ENCODE results near the gene ZNF611.
"Not testable (repeated sequence)": the region's sequence is repeated elsewhere in the genome, so short reads cannot be mapped to it uniquely, and the experiment has no call there.

ZNF611 gene

DNA sequence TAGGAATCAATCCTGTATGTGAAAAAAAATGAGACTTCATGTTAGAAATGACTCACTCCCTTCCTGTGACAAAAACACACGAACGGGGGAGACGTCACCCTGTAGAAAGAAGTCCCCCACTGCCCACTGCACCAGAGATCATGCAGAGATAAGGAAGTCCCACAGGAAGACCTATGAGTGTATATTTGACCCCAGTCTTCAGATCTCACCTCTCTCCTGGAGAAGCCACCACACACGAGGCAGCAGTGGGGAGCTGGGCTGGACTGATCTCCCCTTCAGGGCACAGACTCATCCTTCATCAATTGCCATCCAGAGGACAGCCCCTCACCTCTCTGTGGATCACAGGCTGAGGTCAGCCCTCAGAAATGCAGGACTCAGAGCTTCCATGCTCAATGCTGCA, 18.9 kb downstream of the ZNF611 start:
- DNase-seq: not testable (repeated sequence)

DNA sequence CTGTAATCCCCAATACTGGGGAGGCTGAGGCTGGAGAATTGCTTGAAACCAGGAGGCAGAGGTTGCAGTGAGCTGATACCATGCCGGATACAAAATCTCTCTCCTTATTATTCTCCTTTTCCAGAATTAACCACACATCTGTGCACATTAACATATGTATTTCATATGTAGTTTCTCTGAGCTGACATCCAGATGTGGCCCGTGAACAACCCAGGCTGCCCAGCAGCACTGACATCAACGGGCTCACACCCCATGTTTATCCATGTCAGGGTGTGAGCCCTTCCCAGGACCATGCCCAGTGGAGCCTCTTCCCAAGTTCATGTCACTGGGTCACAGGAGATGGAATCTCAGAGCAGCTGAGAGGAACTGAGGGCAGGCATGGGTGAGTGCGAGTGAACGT, 19.5 kb downstream of the ZNF611 start:
- DNase-seq: not testable (repeated sequence)

DNA sequence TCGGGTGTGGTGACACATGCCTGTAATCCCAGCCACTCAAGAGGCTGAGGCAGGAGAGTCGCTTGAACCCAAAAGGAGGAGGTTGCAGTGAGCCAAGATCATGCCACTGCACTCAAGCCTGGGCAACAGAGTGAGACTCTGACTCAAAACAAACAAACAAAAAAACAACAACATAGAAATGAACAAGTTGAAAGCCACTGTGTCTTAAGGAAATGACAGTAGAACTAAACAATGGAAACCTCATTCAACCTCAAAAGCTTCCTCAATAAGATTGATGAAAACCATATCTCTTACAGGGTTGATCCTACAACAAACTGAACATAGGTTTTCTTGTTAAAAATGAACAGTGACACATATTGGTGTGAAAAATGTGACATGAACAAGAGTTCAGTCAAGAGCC, 21.8 kb downstream of the ZNF611 start:
- DNase-seq: not testable (repeated sequence)

DNA sequence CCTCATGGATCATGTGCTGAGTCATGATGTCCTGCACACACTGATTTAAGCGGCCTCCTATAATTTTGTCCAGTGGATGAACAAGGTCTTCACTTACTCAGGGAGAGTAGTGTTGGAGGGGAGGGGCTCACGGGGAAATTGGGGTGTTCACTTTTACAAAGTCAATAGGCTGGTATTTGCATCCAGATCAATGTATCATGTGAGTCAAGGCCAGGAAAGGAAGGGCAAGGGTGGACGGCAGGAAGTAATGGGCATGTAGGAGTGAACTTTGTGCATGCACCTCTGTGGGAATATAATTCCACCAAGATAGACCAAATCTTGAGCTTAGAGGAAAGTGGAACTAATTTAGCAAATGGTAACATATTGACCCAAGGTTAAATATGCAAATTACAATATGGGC, 23.2 kb downstream of the ZNF611 start:
- not testable (repeated sequence) for DNase-seq

DNA sequence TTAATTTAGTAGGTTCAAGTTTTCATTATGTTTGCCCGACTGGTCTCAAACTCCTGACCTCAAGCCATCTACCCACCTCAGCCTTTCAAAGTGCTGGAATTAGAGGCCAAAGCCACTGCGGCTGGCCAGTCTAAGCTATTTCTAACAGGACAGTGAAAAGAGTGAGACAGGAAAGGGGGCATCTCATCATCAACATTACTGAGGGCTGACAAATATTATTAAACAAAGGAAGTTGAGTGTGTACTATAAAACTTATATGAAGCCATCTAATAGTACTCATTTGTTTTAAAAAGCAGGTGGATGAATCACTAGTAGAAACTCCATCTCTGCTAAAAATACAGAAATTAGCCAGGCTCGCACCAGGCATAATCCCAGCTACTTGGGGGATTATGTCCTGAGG, 24.3 kb downstream of the ZNF611 start:
- no peak for DNase-seq

DNA sequence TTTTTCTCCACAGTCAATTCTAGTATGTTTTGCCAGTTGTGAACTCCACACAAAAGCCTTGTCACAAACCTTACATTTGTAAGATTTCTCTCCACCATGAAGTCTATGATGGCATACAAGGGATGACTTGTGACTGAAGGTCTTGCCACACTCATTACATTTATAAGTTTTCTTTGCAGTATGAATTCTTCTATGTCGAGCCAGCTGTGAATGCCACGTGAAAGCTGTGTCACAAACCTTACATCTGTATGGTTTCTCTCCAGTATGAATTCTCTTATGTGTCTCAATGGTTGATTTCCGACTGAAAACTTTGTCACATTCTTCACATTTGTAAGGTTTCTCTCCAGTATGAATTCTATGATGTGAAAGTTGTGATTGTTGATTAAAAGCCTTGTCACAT, 29.2 kb downstream of the ZNF611 start:
- DNase-seq: not testable (repeated sequence)

DNA sequence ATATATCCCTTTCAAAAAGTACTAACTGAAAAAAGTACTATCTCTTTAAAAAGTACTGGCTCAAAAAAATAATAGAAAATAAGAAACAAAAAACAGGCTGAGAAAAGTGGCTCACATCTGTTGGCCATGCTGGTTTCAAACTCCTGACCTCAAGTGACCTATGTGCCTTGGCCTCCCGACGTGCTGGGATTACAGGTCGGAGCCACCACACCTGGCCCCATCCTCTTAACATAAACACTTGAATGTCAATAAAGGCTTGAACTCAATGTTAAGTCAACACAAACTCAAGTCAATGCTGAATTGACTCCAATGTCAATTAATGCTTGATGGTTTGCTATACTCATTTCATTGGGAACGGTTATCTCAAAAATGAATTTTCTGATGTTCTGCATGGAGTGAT, 30.9 kb downstream of the ZNF611 start:
- no peak for DNase-seq

DNA sequence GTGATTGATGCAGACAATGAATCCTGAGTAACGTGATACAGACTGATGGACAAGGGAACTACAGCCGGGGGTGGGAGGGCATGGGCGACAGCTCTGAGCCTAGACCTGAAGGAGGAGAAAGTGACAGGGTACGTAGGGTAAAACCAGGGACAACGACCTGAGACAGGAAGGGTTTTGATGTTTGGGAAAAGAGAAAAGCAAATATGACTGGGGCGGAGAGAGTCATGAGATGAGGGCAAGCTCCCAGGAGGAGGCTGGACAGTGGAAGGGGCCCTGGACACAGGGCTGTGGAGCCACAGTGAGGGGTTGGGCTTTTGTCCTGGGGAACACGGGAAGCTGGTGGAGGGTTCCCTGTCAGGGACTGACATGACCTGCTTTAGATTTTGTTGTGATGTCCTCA, 34.2 kb downstream of the ZNF611 start:
- DNase-seq: no peak

DNA sequence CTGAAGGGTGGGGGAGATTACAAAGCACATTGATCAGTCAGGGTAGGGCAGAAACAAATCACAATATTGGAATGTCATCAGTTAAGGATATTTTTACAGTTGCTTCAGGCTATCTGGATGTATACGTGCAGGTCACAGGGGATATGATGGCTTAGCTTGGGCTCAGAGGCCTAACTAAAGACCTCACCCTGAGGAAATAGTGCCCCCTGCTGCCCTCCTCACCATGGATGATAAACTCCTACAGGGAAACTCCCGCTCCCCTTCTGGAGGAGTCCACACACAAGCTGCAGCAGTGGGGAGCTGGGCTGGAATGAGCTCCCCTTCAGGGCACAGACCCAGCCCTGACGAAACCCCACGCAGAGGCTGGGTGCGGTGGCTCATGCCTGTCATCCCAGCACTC, 35.3 kb downstream of the ZNF611 start:
- not testable (repeated sequence) for DNase-seq

DNA sequence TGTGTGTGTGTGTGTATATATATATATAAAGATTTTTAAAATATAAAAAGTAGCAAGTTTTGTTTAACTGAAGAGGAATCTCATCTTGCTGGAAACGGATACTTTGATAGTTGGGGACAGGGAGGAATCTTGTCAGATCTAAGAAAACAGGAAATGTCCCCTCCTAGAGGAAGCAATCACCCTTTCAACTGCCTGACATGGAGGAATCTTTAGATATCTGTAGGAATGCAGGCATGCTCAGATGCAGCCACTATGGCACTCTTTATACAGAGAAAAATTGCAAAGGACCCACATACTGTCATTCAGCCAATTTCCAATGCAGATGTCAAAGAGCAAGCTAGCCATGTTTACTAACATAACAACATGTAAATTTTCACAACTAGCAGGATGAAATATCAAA, 38.8 kb downstream of the ZNF611 start:
- DNase-seq: no peak

DNA sequence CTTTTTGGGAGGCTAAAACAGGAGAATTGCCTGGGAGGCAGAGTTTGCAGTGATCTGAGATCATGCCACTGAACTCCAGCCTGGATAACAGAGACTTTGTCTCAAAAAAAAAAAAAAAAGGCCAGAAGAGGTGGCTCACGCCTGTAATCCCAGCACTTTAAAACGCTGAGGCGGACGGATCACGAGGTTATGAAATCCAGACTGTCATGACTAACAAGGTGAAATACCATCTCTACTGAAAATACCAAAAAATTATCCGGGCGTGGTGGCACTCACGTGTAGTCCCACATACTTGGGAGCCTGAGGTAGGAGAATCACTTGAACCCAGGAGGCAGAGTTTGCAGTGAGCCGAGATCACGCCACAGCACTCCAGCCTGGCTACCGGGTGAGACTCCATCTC, 39.9 kb downstream of the ZNF611 start:
- DNase-seq: no peak

DNA sequence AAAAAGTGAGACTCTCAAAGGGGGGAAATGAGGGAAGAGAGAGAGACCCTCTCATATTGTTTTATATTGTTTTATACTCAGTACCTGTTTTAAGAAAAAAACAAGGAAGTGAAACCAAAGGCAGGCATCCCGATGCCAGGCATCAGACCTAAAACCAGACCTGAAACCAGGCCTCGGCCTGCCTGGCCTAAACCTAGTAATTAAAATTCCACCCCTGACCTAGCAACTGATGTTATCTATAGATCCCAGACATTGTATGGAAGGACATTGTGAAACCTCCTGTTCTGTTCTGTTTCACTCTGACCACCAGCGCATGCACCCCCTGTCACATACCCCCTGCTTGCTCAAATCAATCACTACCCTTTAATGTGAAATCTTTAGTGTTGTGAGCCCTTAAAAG, 40.6 kb downstream of the ZNF611 start:
- not testable (repeated sequence) for DNase-seq

DNA sequence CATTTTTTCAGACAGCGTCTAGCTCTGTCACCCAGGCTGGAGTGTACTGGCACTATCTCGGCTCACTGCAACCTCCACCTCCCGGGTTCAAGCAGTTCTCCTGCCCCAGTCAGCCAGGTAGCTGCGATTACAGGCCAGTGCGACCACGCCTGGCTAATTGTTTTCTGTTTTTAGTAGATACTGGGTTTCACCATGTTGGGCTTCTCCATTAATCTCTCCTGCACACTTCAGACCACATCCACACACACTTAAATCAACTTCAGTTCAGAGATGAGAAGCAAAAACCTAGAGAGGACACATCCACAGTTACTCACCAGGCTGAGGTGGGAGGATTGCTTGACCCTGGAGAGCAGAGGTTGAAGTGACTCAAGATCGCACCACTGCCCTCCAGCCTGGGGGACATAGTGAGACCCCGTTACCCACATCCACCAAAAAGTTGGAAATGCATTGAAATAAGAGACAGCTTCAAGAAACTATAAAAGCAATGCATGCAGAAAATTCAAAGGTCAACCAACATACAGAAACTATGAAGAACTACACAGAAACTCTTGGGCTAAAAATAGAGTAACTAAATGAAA, 42.3 kb downstream of the ZNF611 start:
- no peak for DNase-seq

DNA sequence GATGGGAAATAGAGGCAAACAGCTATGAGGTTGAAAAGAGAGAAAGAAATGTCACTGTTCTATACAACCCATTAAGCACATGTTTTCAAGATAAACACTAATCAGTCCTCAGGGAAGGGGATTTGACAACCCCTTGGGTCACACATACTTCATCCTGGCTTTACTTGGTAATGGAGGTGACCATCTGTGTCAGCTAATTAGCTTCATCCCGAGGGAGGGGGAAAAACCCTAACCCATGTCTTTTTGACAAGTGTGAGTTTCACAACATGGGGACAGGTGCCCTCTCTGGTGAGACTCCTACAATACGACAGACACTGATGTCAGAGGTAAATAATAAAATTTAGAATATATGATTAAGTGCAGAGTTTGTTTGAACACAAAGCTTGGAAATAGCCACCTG, 43.1 kb downstream of the ZNF611 start:
- DNase-seq: no peak

DNA sequence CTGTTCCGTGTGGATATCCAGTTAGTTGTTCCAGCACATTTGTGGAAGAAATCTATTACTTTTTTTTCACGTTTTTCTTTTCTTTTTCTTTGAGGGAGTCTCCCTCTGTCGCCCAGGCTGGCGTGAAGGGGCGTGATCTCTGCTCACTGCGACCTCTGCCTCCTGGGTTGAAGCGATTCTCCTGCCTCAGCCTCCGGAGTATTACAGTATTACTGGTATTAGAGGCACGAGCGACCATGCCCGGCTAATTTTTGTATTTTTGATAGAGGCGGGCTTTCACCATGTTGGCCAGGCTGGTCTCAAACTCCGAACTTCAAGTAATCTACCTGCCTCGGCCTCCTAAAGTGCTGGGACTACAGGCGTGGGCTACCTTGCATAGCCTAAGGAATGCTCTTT, 43.6 kb downstream of the ZNF611 start:
- no peak for DNase-seq

DNA sequence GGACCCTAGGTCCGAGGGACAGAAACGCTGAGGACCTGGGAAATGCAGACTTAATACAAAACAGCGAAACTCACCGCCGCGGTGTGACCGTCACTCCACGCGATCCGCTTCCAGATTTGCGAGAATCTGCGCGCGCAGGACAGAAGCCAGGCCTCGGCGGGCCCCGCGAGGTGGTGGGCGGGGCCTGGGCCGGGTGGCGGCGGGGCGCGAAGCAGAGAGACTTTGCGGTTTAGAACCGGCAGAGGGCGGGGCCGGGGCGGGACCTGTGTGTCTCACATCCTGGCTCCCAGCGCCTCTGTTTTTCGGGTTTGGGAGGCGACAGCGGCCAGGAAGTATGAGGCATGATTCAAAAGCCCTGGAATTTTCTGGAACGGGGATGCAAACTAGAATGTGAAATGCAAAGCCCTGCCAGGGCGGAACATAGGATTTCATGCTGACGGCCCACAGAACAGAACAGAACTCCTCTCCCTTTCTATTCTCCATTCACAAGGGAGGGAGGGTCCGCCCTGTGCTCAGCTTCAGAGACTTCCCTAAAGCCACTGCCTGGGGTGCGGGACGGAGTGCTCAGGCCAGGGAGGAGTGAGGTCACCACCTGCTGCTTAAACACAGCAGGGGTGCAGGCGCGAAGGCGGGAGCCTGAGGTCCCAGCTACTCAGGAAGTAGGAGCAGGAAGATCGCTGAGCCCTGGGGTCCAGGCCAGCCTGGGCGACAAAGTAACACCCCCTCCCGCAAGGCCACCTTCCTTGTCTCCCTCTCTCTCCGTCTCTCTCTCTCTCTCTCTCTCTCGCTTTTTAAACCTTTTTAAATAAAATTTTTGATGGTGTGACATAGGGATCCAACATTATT, 44.3 kb downstream of the ZNF611 start:
- peak; percentile 26 for DNase-seq

DNA sequence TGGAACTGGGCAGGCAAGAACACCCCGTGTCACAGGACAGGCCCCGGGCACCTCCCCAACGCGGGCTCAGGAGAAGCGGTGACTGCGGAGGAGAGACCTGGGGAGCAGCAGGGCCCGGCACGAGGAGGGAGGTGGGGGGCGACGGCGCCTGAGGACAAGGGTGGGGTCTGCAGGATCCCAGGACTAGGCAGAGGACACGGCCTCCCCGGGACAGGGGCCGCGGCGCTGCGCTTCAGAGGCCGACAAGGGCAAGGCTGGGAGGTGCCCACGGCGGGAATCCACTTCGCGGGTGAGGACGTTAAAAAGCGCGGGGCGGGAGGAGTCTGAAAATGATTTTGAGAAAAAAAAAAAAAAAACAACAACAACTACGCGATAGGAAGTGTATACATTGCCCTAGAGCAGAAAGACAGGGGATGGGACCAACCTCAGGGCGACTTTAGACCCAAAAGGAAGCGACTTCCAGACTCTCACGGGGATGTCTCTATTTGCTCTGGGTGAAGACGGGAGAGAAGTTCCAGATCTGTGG, 44.9 kb downstream of the ZNF611 start:
- no peak for DNase-seq

DNA sequence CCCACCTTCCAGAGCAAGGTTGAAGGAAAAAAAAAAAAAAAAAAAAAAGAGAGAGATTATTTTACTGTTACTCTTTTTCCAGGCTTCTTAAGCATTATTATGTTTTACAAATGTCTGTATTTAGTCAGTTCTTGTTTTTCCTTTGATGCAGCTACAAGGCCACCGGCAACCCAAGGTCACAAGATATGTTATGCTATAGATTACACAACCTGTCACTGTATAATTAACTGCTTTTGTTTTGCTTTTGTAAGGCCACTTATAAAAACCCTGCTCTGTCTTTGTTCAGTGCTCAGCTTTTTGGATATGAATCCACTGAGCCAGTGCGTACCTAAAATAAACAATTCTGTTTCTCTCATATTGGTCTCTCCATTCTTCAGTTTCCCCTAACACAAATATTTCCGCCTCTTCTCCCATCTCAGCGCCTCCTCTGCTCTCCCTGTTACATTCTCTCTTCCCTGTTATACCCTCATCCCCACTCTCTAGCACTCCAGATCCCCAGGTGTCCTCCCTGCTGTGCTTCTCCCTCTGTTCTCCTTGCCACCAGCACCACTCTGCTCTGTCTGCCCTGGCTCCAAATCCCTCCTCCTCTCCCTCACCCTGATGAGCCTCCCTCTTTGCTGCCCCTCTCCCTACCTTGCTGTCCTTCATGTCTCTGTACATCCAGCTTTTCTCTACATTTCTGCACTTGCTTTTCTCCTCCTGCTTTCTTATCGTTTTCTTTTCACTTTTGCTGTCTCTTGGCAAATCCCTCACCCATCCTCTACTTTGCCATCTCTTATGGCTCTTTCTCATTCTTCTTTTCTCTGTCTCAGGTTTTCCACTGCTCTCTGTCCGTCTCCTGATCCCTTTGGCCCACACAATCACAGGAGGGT, 45.7 kb downstream of the ZNF611 start:
- DNase-seq: not testable (repeated sequence)

DNA sequence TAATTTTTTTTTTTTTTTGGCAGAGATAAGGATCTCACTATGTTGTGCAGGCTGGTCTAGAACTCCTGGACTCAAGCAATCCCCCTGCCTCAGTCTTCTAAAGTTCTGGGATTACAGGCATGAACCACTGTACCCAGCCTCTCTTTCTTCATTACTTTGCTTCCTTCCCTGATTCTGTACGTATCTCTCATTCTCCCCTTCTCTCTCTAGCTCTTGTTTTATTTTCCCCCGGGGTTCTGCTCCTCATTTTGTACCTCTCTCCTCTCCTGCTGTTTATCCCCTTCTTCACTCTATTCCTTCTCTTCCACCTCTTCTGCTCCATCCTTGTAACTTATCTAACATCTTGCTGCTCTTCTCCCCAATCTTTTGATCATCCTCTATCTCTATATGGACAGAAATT, 46.5 kb downstream of the ZNF611 start:
- DNase-seq: no peak

DNA sequence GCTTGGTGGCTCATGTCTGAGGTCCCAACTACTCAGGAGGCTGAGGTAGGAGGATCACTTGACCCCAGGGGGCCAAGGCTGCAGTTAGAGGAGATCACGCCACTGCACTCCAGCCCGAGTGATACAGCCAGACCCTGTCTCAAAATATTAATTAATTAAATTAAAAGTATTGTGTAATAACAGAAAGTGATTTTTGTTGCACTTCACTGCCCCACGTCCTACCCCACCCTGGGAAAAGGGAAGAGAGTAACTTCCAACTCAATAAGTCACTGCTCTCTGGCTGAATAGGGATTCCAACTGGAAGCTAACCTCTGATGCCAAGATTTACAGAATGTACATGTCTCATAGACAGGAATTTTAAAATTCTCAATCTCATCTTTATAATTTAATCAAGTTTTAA, 47.2 kb downstream of the ZNF611 start:
- no peak for DNase-seq

DNA sequence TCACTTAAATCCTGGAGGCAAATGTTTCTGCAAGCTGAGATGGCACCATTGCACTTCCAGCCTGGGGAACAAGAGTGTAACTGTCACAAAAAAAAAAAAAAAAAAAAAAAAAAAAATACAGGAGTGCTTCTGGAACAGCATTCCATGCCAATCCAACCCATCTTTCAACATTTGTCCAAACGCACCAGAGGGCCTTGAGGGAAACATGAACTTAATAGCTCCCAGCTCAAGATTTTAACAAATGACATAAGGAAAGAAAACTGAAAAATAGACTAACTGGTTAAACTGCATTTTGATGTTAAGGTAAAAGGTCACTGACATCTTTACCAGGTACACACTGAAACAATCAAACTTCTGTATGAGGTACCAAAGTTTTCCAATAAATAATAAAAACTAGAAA, 49.0 kb downstream of the ZNF611 start:
- DNase-seq: no peak

DNA sequence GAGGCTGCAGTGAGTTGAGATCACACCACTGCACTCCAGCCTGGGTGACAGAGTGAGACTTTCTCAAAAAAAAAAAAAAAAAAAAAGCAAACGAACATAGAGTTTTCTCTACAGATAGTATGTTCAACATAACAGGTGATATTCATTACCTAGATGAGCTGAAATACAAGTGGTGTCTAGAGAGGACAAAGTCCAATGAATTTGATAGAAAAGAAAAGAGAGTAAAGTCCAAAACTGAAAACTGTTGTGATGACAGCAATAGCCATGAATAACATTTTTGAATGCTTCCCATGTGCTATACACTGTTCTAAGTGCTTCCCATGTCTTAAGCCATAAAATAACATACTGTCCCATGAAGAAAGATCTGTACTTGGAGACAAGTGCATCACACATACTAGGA, 53.6 kb downstream of the ZNF611 start:
- not testable (repeated sequence) for DNase-seq

DNA sequence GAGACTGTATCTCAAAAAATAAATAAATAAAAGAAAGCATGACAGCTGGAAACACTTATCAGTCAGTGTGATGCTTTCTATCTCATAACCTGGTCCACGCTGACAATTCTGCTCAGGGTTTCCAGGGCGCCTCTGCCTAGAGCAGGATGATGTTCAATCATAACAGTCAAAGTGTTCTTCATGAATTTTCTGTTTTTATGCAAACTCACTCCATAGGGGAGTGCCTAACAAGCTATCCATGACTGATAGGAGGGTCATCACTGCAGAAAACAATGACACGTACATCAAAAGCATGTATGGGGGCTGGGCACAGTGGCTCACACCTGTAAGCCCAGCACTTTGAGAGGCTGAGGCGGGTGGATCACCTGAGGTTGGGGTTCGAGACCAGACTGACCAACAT, 55.2 kb downstream of the ZNF611 start:
- DNase-seq: no peak

DNA sequence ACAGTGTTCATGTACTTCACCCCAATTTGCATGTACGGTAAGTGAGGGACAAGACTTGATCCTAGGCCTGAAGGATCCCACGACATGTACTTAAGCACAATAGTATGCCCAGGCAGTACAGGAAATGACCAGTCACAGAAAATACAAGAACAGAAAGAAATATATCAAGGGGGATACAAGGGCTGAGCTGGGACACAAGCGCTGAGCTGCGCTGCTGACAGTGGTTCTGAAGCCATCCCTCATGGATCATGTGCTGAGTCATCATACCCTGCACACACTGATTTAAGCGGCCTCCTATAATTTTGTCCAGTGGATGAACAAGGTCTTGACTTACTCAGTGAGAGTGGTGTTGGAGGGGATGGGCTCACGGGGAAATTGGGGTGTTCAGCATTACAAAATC, 59.6 kb downstream of the ZNF611 start:
- not testable (repeated sequence) for DNase-seq
